DND-41 (cell line): ENCODE data around the gene BTLA.

Experiments used
- CTCF ChIP-seq: IDR thresholded peaks from 2 replicates; pipeline ENCODE4 v1.5.1; 2012; ENCODE audit warnings: borderline replicate concordance, low read length, moderate library complexity, mild to moderate bottlenecking; ENCODE audit not compliant: poor library complexity, severe bottlenecking; ENCODE audit errors: extremely low read depth
- EZH2 ChIP-seq: IDR thresholded peaks from 3 replicates; pipeline ENCODE4 v1.6.1; 2012; ENCODE audit warnings: borderline replicate concordance, low read depth, mild to moderate bottlenecking, moderate library complexity, low read length, inconsistent platforms; ENCODE audit not compliant: severe bottlenecking

GRCh38 chr3:112456147-112456546 lies 43.1 kb downstream of the BTLA start:
- TF ChIP-seq CTCF (no peak), EZH2 (no peak)
